SK-N-SH (cell line): ENCODE data around the gene APP. TPM values are rescaled to one million over a fixed set of nuclear protein-coding genes. Genes with fewer than 3 reads are reported as not detected.

Experiments
- CTCF ChIA-PET: fragments of 300-600, 350-600 bp; formaldehyde crosslinking; extraction: SDS; loops from one replicate; lab custom pipeline; 2021; lab: Yijun Ruan, JAX
- POLR2A ChIA-PET: fragments of 350-600 bp; sonication (Branson Sonifier 250); formaldehyde crosslinking; extraction: SDS; loops from one replicate; lab custom pipeline; 2020; ENCODE audit warnings: antibody characterized with exemption, inconsistent platforms; lab: Yijun Ruan, JAX
- DNase-seq: peaks from one replicate; pipeline ENCODE4 v3.0.0; 2012
- H2AFZ ChIP-seq: fragments of 200-600 bp; sonication (generic); 2 replicates; pipeline ENCODE4 v1.8.1; 2016; ENCODE audit warnings: antibody characterized with exemption, mild to moderate bottlenecking, low read depth
- H3F3A ChIP-seq: fragments of 200-600 bp; sonication (generic); replicated peaks from 2 replicates; pipeline ENCODE3; 2016; ENCODE audit warnings: antibody characterized with exemption, mild to moderate bottlenecking; ENCODE audit not compliant: insufficient read depth
- H3K27ac ChIP-seq, 2 experiments: fragments of 200-500 bp in 1 of 2; fragments of 200-600 bp in 1 of 2; sonication (Bioruptor generic) in 1 of 2; sonication (generic), shearing (Covaris generic) in 1 of 2; 2 replicates each; pipeline versions ENCODE4 v1.5.1 to v1.6.1; 2014 to 2016; ENCODE audit warnings: low read depth in 2 of 2, inconsistent platforms in 1 of 2, low read length in 1 of 2, mild to moderate bottlenecking in 1 of 2, mixed read lengths in 1 of 2
- H3K27me3 ChIP-seq: fragments of 200-600 bp; sonication (generic), shearing (Covaris generic); 2 replicates; pipeline ENCODE4 v1.6.1; 2016; ENCODE audit warnings: mixed run types; ENCODE audit not compliant: insufficient read depth
- H3K36me3 ChIP-seq, 2 experiments: fragments of 200-500 bp in 1 of 2; fragments of 200-600 bp in 1 of 2; sonication (Bioruptor generic) in 1 of 2; sonication (generic) in 1 of 2; replicated peaks in 1 of 2; 2 replicates each; pipeline versions ENCODE3 to v1.5.1; 2014 to 2016; ENCODE audit warnings: low read length in 1 of 2, mild to moderate bottlenecking in 1 of 2; ENCODE audit not compliant: insufficient read depth in 2 of 2, control insufficient read depth in 1 of 2
- H3K4me1 ChIP-seq, 2 experiments: fragments of 200-500 bp in 1 of 2; fragments of 200-600 bp in 1 of 2; sonication (Bioruptor generic) in 1 of 2; sonication (generic), shearing (Covaris generic) in 1 of 2; 2 replicates each; pipeline versions ENCODE4 v1.5.1 to v1.6.1; 2014 to 2016; ENCODE audit warnings: low read depth in 1 of 2, low read length in 1 of 2, mixed run types in 1 of 2; ENCODE audit not compliant: insufficient read depth in 2 of 2, control insufficient read depth in 1 of 2
- H3K4me2 ChIP-seq: fragments of 200-600 bp; sonication (generic), shearing (Covaris generic); 2 replicates; pipeline ENCODE4 v1.6.1; 2017; ENCODE audit warnings: mixed run types
- H3K4me3 ChIP-seq, 2 experiments: fragments of 200-500 bp in 1 of 2; fragments of 200-600 bp in 1 of 2; sonication (Bioruptor generic) in 1 of 2; sonication (generic), shearing (Covaris generic) in 1 of 2; 2 replicates each; pipeline versions ENCODE4 v1.5.1 to v1.8.1; 2014 to 2016; ENCODE audit warnings: low read depth in 2 of 2, inconsistent platforms in 1 of 2, low read length in 1 of 2, mild to moderate bottlenecking in 1 of 2, mixed read lengths in 1 of 2, moderate library complexity in 1 of 2
- H3K79me2 ChIP-seq: fragments of 200-600 bp; sonication (generic); 2 replicates; pipeline ENCODE4 v1.8.1; 2017; ENCODE audit warnings: mild to moderate bottlenecking; ENCODE audit not compliant: insufficient read depth
- H3K9ac ChIP-seq: fragments of 200-600 bp; sonication (generic); 2 replicates; pipeline ENCODE4 v1.6.1; 2017; ENCODE audit warnings: mixed run types
- H3K9me2 ChIP-seq: fragments of 200-600 bp; sonication (generic); 2 replicates; pipeline ENCODE4 v1.6.1; 2017; ENCODE audit warnings: mixed run types
- H3K9me3 ChIP-seq: fragments of 200-600 bp; sonication (generic); 2 replicates; pipeline ENCODE4 v1.6.1; 2017; ENCODE audit warnings: mixed run types, mild to moderate bottlenecking, moderate library complexity
- H4K20me1 ChIP-seq: fragments of 200-600 bp; sonication (generic); 2 replicates; pipeline ENCODE4 v1.6.1; 2017; ENCODE audit warnings: mild to moderate bottlenecking, mixed run types; ENCODE audit not compliant: insufficient read depth
- EZH2phosphoT487 ChIP-seq: fragments of 200-600 bp; sonication (generic); IDR thresholded peaks from 2 replicates; pipeline ENCODE4 v1.6.1; 2017; ENCODE audit warnings: low read depth, mixed run types, mild to moderate bottlenecking, antibody characterized with exemption, moderate library complexity, borderline replicate concordance
- FOSL2 ChIP-seq: IDR thresholded peaks from 2 replicates; pipeline ENCODE4 v1.4.0; 2012; ENCODE audit warnings: low read depth, mild to moderate bottlenecking, moderate library complexity, borderline replicate concordance
- GATA2 ChIP-seq: sonication (generic); formaldehyde crosslinking; IDR thresholded peaks from 2 replicates; pipeline ENCODE4 v1.5.0; 2020; ENCODE audit warnings: mild to moderate bottlenecking, missing genetic modification reagents
- JUND ChIP-seq: IDR thresholded peaks from 2 replicates; pipeline ENCODE4 v1.4.0; 2012
- NFIC ChIP-seq: IDR thresholded peaks from 2 replicates; pipeline ENCODE4 v1.4.0; 2012; ENCODE audit warnings: borderline replicate concordance
- POLR2AphosphoS5 ChIP-seq: IDR thresholded peaks from 2 replicates; pipeline ENCODE4 v1.6.1; 2012; ENCODE audit warnings: low read depth, low read length
- RAD21 ChIP-seq: IDR thresholded peaks from 2 replicates; pipeline ENCODE4 v1.6.1; 2012; ENCODE audit warnings: mild to moderate bottlenecking, low read length
- RCOR1 ChIP-seq: fragments of 150-350 bp; IDR thresholded peaks from 2 replicates; pipeline ENCODE4 v1.6.1; 2017; ENCODE audit warnings: antibody characterized with exemption, low read length
- REST ChIP-seq: IDR thresholded peaks from 2 replicates; pipeline ENCODE4 v1.6.1; 2012; ENCODE audit warnings: mild to moderate bottlenecking, low read depth, low read length, moderate library complexity
- RFX5 ChIP-seq: IDR thresholded peaks from 2 replicates; pipeline ENCODE4 v1.6.1; 2012; ENCODE audit warnings: mild to moderate bottlenecking, improper control_type of control experiment, low read length
- RXRA ChIP-seq: IDR thresholded peaks from 2 replicates; pipeline ENCODE4 v1.4.0; 2012; ENCODE audit warnings: low read depth, mild to moderate bottlenecking, borderline replicate concordance
- TAF1 ChIP-seq: IDR thresholded peaks from 2 replicates; pipeline ENCODE4 v1.6.1; 2012; ENCODE audit warnings: low read depth, mild to moderate bottlenecking, low read length, moderate library complexity, borderline replicate concordance
- TCF12 ChIP-seq: IDR thresholded peaks from 2 replicates; pipeline ENCODE4 v1.4.0; 2012
- TEAD4 ChIP-seq: IDR thresholded peaks from 2 replicates; pipeline ENCODE4 v1.4.0; 2012; ENCODE audit warnings: mild to moderate bottlenecking, borderline replicate concordance; ENCODE audit not compliant: insufficient read depth
- USF1 ChIP-seq: IDR thresholded peaks from 2 replicates; pipeline ENCODE4 v1.4.0; 2012; ENCODE audit warnings: low read depth, borderline replicate concordance
- WGBS: methylation state at CpG from one replicate; pipeline ENCODE4 v1.1.6; 2017; ENCODE audit warnings: low lambda C conversion rate; 5-methylcytosine and 5-hydroxymethylcytosine counted together
- polyA plus RNA-seq, 3 experiments: library from polyadenylated mRNA; depleted of rRNA; stranded (reverse); fragments of >200 nt; gene quantifications; 2 replicates each; pipeline ENCODE4 v1.2.3, GENCODE V29; 2012
- TF ChIP-seq, protein P1 (sequence below): fragments of 200-600 bp; sonication (generic); IDR thresholded peaks from 2 replicates; pipeline ENCODE4 v1.6.1; 2017; ENCODE audit warnings: antibody characterized with exemption, mild to moderate bottlenecking, moderate library complexity
- TF ChIP-seq, protein P2 (sequence below): IDR thresholded peaks from 2 replicates; pipeline ENCODE4 v1.4.0; 2012; ENCODE audit warnings: low read depth

The APP gene
- polyA plus RNA-seq, 1 of the 3 experiments (the other 2 are of a cell fraction), result 780 TPM

DNA sequence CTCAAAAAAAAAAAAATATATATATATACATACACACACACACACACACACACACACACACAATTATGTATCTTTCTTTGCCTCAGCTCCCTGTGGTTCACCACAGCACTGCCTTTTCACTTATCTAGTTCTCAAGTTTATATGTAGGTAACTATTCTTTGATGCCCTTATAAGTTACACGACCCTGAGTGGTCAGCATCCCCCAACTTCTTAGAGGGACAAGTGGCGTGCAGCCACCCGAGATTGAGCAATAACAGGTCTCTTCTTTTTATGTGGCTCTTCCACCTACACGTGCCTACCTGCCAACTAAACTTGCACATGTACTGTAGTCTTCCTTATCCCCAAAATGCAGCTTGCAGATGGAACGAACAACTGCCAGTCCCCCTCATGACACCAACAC, 315.0 kb downstream of the APP start (continued):
- TF ChIP-seq, protein P1, sequence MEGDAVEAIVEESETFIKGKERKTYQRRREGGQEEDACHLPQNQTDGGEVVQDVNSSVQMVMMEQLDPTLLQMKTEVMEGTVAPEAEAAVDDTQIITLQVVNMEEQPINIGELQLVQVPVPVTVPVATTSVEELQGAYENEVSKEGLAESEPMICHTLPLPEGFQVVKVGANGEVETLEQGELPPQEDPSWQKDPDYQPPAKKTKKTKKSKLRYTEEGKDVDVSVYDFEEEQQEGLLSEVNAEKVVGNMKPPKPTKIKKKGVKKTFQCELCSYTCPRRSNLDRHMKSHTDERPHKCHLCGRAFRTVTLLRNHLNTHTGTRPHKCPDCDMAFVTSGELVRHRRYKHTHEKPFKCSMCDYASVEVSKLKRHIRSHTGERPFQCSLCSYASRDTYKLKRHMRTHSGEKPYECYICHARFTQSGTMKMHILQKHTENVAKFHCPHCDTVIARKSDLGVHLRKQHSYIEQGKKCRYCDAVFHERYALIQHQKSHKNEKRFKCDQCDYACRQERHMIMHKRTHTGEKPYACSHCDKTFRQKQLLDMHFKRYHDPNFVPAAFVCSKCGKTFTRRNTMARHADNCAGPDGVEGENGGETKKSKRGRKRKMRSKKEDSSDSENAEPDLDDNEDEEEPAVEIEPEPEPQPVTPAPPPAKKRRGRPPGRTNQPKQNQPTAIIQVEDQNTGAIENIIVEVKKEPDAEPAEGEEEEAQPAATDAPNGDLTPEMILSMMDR, result no peak
- TF ChIP-seq, protein P2, sequence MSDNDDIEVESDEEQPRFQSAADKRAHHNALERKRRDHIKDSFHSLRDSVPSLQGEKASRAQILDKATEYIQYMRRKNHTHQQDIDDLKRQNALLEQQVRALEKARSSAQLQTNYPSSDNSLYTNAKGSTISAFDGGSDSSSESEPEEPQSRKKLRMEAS, result no peak
- TF ChIP-seq REST, result no peak

- Histone ChIP-seq H3K9me3 (no peaks in the 10 kb centered on the region), H3K4me2 (no peak overlapping the region), H3K79me2 (no peaks in the 10 kb centered on the region), H3K27me3 (no peaks in the 10 kb centered on the region), H3K4me1 (no peaks in the 10 kb centered on the region), H3K36me3 (no peaks in the 10 kb centered on the region), H3K9ac (no peak overlapping the region), H3K4me3 (no peak overlapping the region), H3K27ac (no peak overlapping the region), H4K20me1 (no peaks in the 10 kb centered on the region), H2AFZ (no peak overlapping the region), H3K9me2 (no peaks in the 10 kb centered on the region), H3F3A (no peaks in the 10 kb centered on the region)
- WGBS, result 23% methylated on average over 1 of the region's 1 CpG
- POLR2A ChIA-PET, result no interaction called here
- DNase-seq, result no peak
- CTCF ChIA-PET, result interaction anchor here (1.0 kb wide), 1 partner anchor 48 kb away, joined by 3 read pairs; no protein-coding TSS in a partner anchor
- TF ChIP-seq JUND (no peak), RCOR1 (no peak), EZH2phosphoT487 (no peak), FOSL2 (no peak), NFIC (no peak), TEAD4 (no peak), REST (no peak), RXRA (no peak), TAF1 (no peak), USF1 (no peak), TCF12 (no peak), GATA2 (CRISPR knock-in tag) (no peak), RFX5 (no peak), RAD21 (no peak), POLR2AphosphoS5 (no peak)
- TF ChIP-seq, protein P1, result no peak
- TF ChIP-seq, protein P2, result no peak
Observed at GRCh38 chr21:25850126-25850842, 320.3 kb downstream of the APP start.
